GM19372 (cell line): ENCODE measurements around the gene TBC1D9B.
A peak's percentile ranks its signal among the peaks of the same experiment; 100 is the strongest.

ENCODE experiments used
- ATAC-seq: cut with Tn5 transposase; IDR thresholded peaks from one replicate; pipeline ENCODE4 v1.9.1; 2021; ENCODE audit warnings: mild to moderate bottlenecking, low read depth, moderate library complexity; ENCODE audit not compliant: unreplicated experiment

TBC1D9B gene

GRCh38 chr5:179822444-179822990 is 85.2 kb downstream of the TBC1D9B start:
- ATAC-seq = no peak

GRCh38 chr5:179822059-179822432 is 85.7 kb downstream of the TBC1D9B start:
- no peak for ATAC-seq

- ATAC-seq = peak; percentile 40
Measured at GRCh38 chr5:179821298-179822058, 86.2 kb downstream of the TBC1D9B start.

- peak; percentile 39 for ATAC-seq
Measured at GRCh38 chr5:179820483-179821297, 87.0 kb downstream of the TBC1D9B start, which contains the start of gene SQSTM1. TSS of gene SQSTM1 (plus strand) at chr5:179820905. CDS start at chr5:179820937, 32 bp downstream.

- no peak for ATAC-seq
Measured at GRCh38 chr5:179820127-179820482, 87.6 kb downstream of the TBC1D9B start.

- no peak for ATAC-seq
Measured at GRCh38 chr5:179819296-179820126, 88.2 kb downstream of the TBC1D9B start.

- ATAC-seq = peak; percentile 54
Measured at GRCh38 chr5:179818746-179819295, 88.9 kb downstream of the TBC1D9B start.

- ATAC-seq = no peak
Measured at GRCh38 chr5:179817890-179818745, 89.6 kb downstream of the TBC1D9B start.

- no peak for ATAC-seq
Measured at GRCh38 chr5:179817470-179817840, 90.2 kb downstream of the TBC1D9B start.

GRCh38 chr5:179816796-179817469 is 90.8 kb downstream of the TBC1D9B start:
- ATAC-seq = no peak

- no peak for ATAC-seq
Measured at GRCh38 chr5:179816401-179816795, 91.3 kb downstream of the TBC1D9B start.

- no peak for ATAC-seq
Measured at GRCh38 chr5:179815491-179816249, 92.0 kb downstream of the TBC1D9B start.

- ATAC-seq = no peak
Measured at GRCh38 chr5:179814090-179814489, 93.6 kb downstream of the TBC1D9B start.

- ATAC-seq = no peak
Measured at GRCh38 chr5:179812997-179813607, 94.6 kb downstream of the TBC1D9B start.

- no peak for ATAC-seq
Measured at GRCh38 chr5:179812135-179812825, 95.4 kb downstream of the TBC1D9B start.
